Tibial nerve (tissue), 4 donors: ENCODE data around the gene MUSTN1. TPM values are rescaled to one million over a fixed set of nuclear protein-coding genes. Genes with fewer than 3 reads are reported as not detected.

Experiments
- DNase-seq, 2 donors: peaks; one replicate each; pipeline ENCODE4 v3.0.0-alpha.2; 2019; ENCODE audit warnings: low spot score in 2 of 2
- H3K27ac ChIP-seq, 4 donors: fragments of 200-600 bp; sonication (generic) in 3 of 4; one replicate each; pipeline ENCODE4 v1.5.1; 2017 to 2019; ENCODE audit warnings: mild to moderate bottlenecking in 1 of 4
- H3K27me3 ChIP-seq, 2 donors: fragments of 200-600 bp; sonication (generic) in 1 of 2; one replicate each; pipeline versions ENCODE4 v1.5.1 to v1.6.0; 2017 to 2019
- H3K36me3 ChIP-seq, 3 donors: fragments of 200-600 bp; sonication (generic); one replicate each; pipeline ENCODE4 v1.5.1; 2018 to 2019
- H3K4me1 ChIP-seq, 4 donors: fragments of 200-600 bp; sonication (generic) in 3 of 4; one replicate each; pipeline ENCODE4 v1.5.1; 2017 to 2019
- H3K4me3 ChIP-seq, 4 donors: fragments of 200-600 bp; sonication (generic) in 3 of 4; one replicate each; pipeline ENCODE4 v1.5.1; 2017 to 2019; ENCODE audit warnings: mild to moderate bottlenecking in 1 of 4, moderate library complexity in 1 of 4
- H3K9me3 ChIP-seq, 4 donors: fragments of 200-600 bp; sonication (generic) in 3 of 4; one replicate each; pipeline ENCODE4 v1.5.1; 2017 to 2019
- EP300 ChIP-seq, 2 donors: sonication (generic); formaldehyde crosslinking; IDR thresholded peaks; one replicate each; pipeline ENCODE4 v1.6.1; 2017; ENCODE audit warnings: antibody characterized with exemption in 2 of 2, mild to moderate bottlenecking in 1 of 2
- POLR2A ChIP-seq, 2 donors: fragments of 450-650 bp; IDR thresholded peaks; one replicate each; pipeline ENCODE4 v1.6.1; 2017; ENCODE audit warnings: antibody characterized with exemption in 2 of 2, mild to moderate bottlenecking in 2 of 2, moderate library complexity in 2 of 2
- WGBS, 2 donors: methylation state at CpG; one replicate each; pipeline ENCODE4 v1.1.5; 2018; 5-methylcytosine and 5-hydroxymethylcytosine counted together
- total RNA-seq, 4 donors: library from RNA; depleted of rRNA; stranded (reverse); fragments of >200 nt; gene quantifications; one replicate each; pipeline ENCODE4 v1.1.0, GENCODE V29; 2016
- TF ChIP-seq, protein P1 (sequence below), 5 experiments: fragments of 200-600 bp in 3 of 5; fragments of 450-650 bp in 2 of 5; sonication (generic) in 3 of 5; IDR thresholded peaks; one replicate each; pipeline ENCODE4 v1.5.1; 2016 to 2019; ENCODE audit warnings: antibody characterized with exemption in 5 of 5, mild to moderate bottlenecking in 3 of 5, moderate library complexity in 2 of 5

MUSTN1 gene
- total RNA-seq, 4 donors from 2014 or later, result 38.5 to 77.9 (median 64.9) TPM

DNA sequence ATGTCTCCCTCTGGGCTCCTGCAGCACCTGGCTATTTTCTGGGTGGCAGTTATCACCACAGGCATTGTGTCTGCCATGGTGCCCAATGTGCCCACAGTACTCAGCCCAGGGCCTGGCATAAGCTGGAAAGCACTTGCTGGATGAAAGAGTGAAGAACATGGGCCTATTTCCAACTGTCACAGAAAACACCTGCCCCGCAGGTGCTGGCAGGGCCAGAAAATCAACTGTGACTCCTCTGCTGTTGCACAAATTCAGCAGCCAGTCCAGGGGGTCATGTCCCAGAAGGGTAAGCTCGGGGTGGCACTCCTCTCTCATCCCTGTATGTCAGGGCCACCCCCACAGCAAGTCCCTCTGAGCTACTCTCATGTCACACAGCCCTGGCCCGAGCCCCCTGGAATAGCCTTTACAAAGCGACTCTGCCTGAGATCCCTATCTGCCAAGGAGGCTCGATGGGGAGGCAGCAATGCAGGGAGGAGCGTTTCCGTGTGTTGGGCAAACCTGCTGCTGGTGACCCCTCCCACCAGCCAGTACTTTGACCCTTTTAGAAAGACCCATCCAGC is 23.3 kb downstream of the MUSTN1 start:
- TF ChIP-seq POLR2A (IDR thresholded peaks at IDR 0.05) (no peak), EP300 (IDR thresholded peaks at IDR 0.05) (no peak)
- TF ChIP-seq, protein P1, sequence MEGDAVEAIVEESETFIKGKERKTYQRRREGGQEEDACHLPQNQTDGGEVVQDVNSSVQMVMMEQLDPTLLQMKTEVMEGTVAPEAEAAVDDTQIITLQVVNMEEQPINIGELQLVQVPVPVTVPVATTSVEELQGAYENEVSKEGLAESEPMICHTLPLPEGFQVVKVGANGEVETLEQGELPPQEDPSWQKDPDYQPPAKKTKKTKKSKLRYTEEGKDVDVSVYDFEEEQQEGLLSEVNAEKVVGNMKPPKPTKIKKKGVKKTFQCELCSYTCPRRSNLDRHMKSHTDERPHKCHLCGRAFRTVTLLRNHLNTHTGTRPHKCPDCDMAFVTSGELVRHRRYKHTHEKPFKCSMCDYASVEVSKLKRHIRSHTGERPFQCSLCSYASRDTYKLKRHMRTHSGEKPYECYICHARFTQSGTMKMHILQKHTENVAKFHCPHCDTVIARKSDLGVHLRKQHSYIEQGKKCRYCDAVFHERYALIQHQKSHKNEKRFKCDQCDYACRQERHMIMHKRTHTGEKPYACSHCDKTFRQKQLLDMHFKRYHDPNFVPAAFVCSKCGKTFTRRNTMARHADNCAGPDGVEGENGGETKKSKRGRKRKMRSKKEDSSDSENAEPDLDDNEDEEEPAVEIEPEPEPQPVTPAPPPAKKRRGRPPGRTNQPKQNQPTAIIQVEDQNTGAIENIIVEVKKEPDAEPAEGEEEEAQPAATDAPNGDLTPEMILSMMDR (IDR thresholded peaks at IDR 0.05), result no peak
- peaks cover 0 to 22% (median 0%) of the 10 kb centered on the region in 3 donors for H3K36me3 ChIP-seq

GRCh38 chr3:52810923-52811322 is 23.9 kb downstream of the MUSTN1 start:
- 88 to 91% methylated on average over 11 of the region's 11 CpGs for WGBS, 2 donors
- Histone ChIP-seq H3K36me3 (peaks cover 0 to 16% (median 0%) of the 10 kb centered on the region in 3 donors), H3K4me3 (no peak overlapping the region), H3K27ac (no peak overlapping the region), H3K9me3 (no peaks in the 10 kb centered on the region), H3K4me1 (no peaks in the 10 kb centered on the region), H3K27me3 (no peaks in the 10 kb centered on the region)
- TF ChIP-seq POLR2A (IDR thresholded peaks at IDR 0.05) (no peak), EP300 (IDR thresholded peaks at IDR 0.05) (no peak)
- TF ChIP-seq, protein P1 (IDR thresholded peaks at IDR 0.05), result no peak
- no peak for DNase-seq

More for the DNA sequence above, 23.3 kb downstream of the MUSTN1 start:
- no peak overlapping the region for H3K27ac ChIP-seq
- no peak overlapping the region for H3K4me3 ChIP-seq
- no peak for DNase-seq
- H3K9me3 ChIP-seq, result no peaks in the 10 kb centered on the region
- H3K27me3 ChIP-seq, result no peaks in the 10 kb centered on the region
- 83 to 90% methylated on average over 5 to 7 of the region's 7 CpGs for WGBS, 2 donors
- H3K4me1 ChIP-seq, result no peaks in the 10 kb centered on the region

GRCh38 chr3:52809662-52810377 is 25.0 kb downstream of the MUSTN1 start:
- Histone ChIP-seq H3K27ac (no peak overlapping the region), H3K4me1 (no peaks in the 10 kb centered on the region), H3K36me3 (peaks cover 0 to 15% (median 0%) of the 10 kb centered on the region in 3 donors), H3K27me3 (no peaks in the 10 kb centered on the region), H3K9me3 (no peaks in the 10 kb centered on the region), H3K4me3 (no peak overlapping the region)
- WGBS, 2 donors, result 54 to 68% methylated on average over 7 of the region's 7 CpGs
- TF ChIP-seq POLR2A (IDR thresholded peaks at IDR 0.05), result no peak
- no peak for TF ChIP-seq EP300 (IDR thresholded peaks at IDR 0.05)
- TF ChIP-seq, protein P1 (IDR thresholded peaks at IDR 0.05), result no peak
- no peak for DNase-seq

DNA sequence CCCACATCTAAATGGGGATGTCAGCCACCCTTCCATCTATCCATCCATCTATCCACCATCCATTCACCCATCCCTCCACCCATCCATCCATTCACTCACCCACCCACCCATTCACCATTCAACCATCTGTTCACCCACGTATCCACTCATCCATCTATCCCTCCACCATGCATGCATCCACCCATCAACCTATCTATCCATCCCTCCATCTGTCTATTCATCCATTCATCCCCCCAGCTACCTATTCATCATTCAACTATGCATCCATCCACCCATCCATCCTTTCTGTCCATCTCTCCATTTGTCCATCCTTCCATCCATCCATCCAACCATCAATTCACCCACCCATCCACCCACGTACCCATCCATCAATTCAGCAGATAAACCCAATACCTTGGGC is 25.7 kb downstream of the MUSTN1 start:
- Histone ChIP-seq H3K36me3 (peaks cover 0 to 11% (median 0%) of the 10 kb centered on the region in 3 donors), H3K27ac (no peak overlapping the region), H3K4me3 (no peak overlapping the region), H3K27me3 (no peaks in the 10 kb centered on the region), H3K9me3 (no peaks in the 10 kb centered on the region), H3K4me1 (no peaks in the 10 kb centered on the region)
- DNase-seq, result no peak
- 73 to 77% methylated on average over 2 of the region's 2 CpGs for WGBS, 2 donors
- TF ChIP-seq POLR2A (IDR thresholded peaks at IDR 0.05) (no peak), EP300 (IDR thresholded peaks at IDR 0.05) (no peak)
- TF ChIP-seq, protein P1 (IDR thresholded peaks at IDR 0.05), result no peak
